GM19099 (cell line): ENCODE measurements around the gene ADGRG6.

Experiments used
- POLR2A ChIP-seq: IDR thresholded peaks from 3 replicates; pipeline ENCODE4 v1.6.1; 2011; ENCODE audit warnings: low read depth; ENCODE audit not compliant: insufficient read length; ENCODE audit errors: extremely low read depth

The ADGRG6 gene

GRCh38 chr6:142440600-142441293 is 138.9 kb downstream of the ADGRG6 start:
- no peak for TF ChIP-seq POLR2A

DNA sequence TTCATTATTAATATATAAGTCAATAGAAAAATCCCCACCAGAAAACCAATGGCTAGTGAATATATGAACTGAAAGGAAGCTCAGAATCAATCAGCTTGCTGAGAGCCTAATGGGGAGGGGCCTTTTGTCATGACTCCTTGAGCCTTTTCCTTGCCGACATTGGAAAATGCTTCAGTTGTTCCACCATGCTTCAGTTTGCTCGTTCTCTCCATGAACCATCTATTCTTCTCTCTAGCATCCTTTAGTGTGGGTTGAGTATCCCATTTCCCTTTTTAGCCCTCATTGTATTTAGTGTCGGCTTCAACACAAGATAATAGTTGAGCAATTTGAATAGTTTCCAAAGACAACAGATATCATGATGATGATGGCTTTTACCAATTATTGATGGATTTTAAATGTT is 139.9 kb downstream of the ADGRG6 start:
- TF ChIP-seq POLR2A = no peak

DNA sequence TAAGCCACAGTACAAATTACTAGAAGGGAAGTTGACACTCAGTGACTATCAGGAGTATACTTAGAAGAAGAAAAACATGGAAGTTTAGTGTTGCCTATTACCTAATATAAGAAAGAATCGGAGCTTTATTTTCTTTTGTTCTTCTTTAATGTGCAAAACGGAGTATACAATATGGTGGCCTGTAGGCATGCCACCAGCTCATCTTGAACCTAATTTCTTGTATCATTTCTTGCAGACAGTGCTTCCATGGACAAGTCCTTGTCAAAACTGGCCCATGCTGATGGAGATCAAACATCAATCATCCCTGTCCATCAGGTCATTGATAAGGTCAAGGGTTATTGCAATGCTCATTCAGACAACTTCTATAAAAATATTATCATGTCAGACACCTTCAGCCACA is 141.3 kb downstream of the ADGRG6 start:
- no peak for TF ChIP-seq POLR2A

DNA sequence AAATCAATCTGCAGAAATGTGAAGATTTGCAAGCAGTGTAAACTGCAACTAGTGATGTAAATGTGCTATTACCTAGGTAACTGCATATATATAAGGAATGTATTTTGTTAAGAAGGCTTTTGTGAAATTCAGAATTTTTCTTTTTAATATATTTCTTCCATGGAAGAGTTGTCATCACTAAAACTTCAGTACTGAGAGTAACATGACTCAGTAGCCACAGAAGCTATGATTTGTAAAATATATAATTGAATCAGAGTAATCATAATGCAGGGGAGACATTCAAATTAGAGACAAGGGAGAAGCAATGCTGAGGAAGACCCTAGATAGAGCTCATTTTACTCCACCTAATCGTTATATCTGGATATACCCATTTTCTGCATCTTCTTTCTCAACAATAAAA is 141.7 kb downstream of the ADGRG6 start:
- no peak for TF ChIP-seq POLR2A

- no peak for TF ChIP-seq POLR2A
Observed at GRCh38 chr6:142444376-142444775, 142.6 kb downstream of the ADGRG6 start.

- TF ChIP-seq POLR2A = no peak
Observed at GRCh38 chr6:142444881-142445301, 143.1 kb downstream of the ADGRG6 start.

- no peak for TF ChIP-seq POLR2A
Observed at GRCh38 chr6:142446168-142446567, 144.4 kb downstream of the ADGRG6 start.

DNA sequence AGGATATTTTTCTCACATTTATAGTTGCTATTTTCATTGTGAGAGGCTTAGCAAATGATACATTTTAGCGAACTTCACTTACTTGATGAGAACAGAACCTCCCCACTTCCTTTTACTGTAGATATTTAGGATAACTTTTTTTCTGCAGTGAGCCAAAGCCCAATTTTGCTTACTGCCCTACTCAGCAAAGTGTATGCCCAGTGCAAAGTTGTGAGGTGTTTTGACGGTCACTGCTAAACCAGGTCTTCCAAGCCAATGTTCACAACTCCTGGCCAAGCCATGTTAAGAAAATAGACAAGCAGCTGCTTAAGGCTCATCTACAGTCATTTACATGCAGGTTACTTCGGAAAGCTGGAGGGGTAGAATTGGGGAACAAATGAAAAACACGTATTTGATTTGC is 144.8 kb downstream of the ADGRG6 start:
- no peak for TF ChIP-seq POLR2A

DNA sequence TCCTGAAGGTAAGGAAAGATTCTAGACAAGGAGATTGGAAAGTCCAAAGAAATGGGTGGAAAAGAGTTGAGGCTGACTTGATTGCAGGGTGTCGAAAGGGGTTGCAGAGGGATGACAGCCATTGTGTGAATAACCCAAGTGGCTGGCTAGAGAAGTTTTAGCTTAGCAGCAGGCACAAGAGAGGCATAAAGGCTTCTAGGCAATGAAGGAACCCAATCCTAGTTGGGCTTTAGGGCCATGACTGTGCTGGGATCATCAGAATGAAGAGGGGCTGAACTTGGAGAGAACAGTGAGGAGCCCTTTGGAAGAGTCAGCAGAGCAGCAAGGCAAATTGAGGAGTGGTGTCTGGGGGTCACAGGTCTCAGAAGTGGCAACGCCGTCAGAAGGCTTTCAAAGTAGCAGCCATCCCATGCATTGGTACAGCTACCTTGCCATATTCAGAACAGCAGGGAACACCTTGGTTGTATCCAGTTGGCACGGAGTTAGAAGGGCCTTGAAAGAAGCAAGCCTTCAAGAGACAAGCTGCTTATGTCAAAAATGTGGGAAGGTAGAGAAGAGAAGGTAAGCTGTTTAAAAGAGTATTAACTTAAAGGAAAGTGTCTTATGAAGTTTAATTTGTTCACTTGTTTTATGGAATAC is 146.4 kb downstream of the ADGRG6 start:
- TF ChIP-seq POLR2A = no peak

DNA sequence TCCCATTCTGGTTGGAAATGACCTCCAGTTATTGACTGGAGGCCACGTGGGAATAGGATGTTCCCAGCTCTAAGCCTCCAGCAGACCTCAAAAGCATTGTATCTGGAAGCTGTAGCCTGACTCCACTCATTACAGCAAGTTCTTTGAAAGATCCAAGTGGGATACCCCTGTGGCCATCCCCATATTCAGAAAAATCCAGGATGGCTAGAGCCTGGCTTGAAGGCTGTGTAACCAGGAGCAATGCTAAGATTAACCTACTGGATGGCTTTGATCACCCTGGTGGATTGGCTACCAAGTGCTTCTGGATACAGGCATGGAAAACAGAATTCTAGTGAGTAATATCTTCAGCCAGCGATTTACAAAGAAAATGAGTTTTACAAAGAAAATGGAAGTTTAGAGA is 151.2 kb downstream of the ADGRG6 start:
- no peak for TF ChIP-seq POLR2A

DNA sequence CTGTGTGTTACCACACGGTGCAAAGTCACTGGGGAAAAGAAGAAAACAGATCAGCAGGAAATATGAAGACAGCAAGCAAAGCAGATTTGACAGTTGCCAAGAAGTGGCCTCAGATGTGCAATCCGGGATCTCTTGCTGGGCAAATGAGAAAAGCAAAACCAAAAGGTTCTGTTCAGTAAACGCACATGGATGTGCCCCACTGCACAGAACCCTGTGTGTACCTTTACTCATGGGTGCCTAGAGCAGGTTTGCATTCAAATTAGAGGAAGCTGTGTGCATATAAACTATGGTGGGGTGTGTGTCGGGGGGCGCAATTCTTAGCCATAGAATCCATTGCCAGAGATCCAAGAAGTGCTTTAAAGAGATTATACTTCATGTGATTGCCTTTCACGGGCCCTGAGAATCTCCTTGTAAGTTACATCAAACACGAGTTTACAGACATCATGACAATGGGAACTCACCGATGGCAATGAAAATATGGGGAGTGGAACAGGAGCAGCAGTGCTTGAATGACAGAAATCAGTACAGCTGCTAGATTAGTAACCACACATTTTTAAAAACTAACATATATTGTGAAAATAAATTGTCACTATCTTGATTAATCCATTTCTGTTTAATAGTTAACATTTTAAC is 154.3 kb downstream of the ADGRG6 start:
- TF ChIP-seq POLR2A = no peak

GRCh38 chr6:142457638-142458406 is 156.0 kb downstream of the ADGRG6 start:
- no peak for TF ChIP-seq POLR2A

GRCh38 chr6:142458836-142459235 is 157.0 kb downstream of the ADGRG6 start:
- TF ChIP-seq POLR2A = no peak

DNA sequence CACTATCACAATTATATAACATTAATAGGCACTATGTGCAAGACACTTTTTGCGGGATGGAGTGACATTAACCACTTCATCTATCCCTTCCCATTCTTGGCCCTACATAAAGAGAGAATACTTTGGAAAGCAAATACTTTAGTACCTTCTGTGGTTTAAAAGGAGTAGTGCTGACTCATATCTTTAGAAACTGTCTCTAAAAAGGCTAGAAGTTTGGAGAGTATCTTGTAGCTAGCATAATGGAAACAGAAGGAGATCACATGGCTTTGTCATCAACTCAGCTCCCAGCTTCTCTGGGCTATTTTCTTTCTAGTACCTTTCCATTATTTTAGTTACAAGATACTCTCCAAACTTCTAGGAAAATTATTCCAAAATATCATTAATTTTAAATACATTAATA is 157.5 kb downstream of the ADGRG6 start:
- no peak for TF ChIP-seq POLR2A

- no peak for TF ChIP-seq POLR2A
Observed at GRCh38 chr6:142462260-142462659, 160.5 kb downstream of the ADGRG6 start.
